ENCODE measurements around the gene RAF1.
"Not testable (repeated sequence)": the region's sequence is repeated elsewhere in the genome, so short reads cannot be mapped to it uniquely, and the experiment has no call there.

Gene RAF1

GRCh38 chr3:12643724-12644123 lies 20.2 kb downstream of the RAF1 start:
- FAIRE-seq, result no peak
- DNase-seq (ENCODE audit: insufficient read length, low spot score), result no peak

- DNase-seq (ENCODE audit: insufficient read length, low spot score), result no peak
- FAIRE-seq, result no peak
Observed at GRCh38 chr3:12643010-12643380, 20.9 kb downstream of the RAF1 start.

- not testable (repeated sequence) for FAIRE-seq; DNase-seq (ENCODE audit: insufficient read length, low spot score)
Observed at GRCh38 chr3:12640853-12641252, 23.1 kb downstream of the RAF1 start.

- FAIRE-seq, result no peak
- DNase-seq (ENCODE audit: insufficient read length, low spot score), result no peak
Observed at GRCh38 chr3:12638105-12638504, 25.8 kb downstream of the RAF1 start.

- DNase-seq (ENCODE audit: insufficient read length, low spot score), result no peak
Observed at GRCh38 chr3:12633108-12633507, 30.8 kb downstream of the RAF1 start.

GRCh38 chr3:12632523-12632922 lies 31.4 kb downstream of the RAF1 start:
- no peak for DNase-seq (ENCODE audit: insufficient read length, low spot score)
- FAIRE-seq, result no peak

More at GRCh38 chr3:12633108-12633507, 30.8 kb downstream of the RAF1 start:
- no peak for FAIRE-seq

- FAIRE-seq, result not testable (repeated sequence)
Observed at GRCh38 chr3:12630843-12631242, 33.1 kb downstream of the RAF1 start.

GRCh38 chr3:12630292-12630691 lies 33.6 kb downstream of the RAF1 start:
- FAIRE-seq (no peak), DNase-seq (ENCODE audit: insufficient read length, low spot score) (no peak)

More at GRCh38 chr3:12630843-12631242, 33.1 kb downstream of the RAF1 start:
- DNase-seq (ENCODE audit: insufficient read length, low spot score), result not testable (repeated sequence)

GRCh38 chr3:12629560-12629959 lies 34.4 kb downstream of the RAF1 start:
- DNase-seq (ENCODE audit: insufficient read length, low spot score) (no peak), FAIRE-seq (no peak)

- FAIRE-seq (no peak), DNase-seq (ENCODE audit: insufficient read length, low spot score) (no peak)
Observed at GRCh38 chr3:12628813-12629212, 35.1 kb downstream of the RAF1 start.

GRCh38 chr3:12627370-12627769 lies 36.5 kb downstream of the RAF1 start:
- no peak for FAIRE-seq
- DNase-seq (ENCODE audit: insufficient read length, low spot score), result no peak

GRCh38 chr3:12624964-12625363 lies 39.0 kb downstream of the RAF1 start:
- not testable (repeated sequence) for FAIRE-seq; DNase-seq (ENCODE audit: insufficient read length, low spot score)

- FAIRE-seq, result no peak
- DNase-seq (ENCODE audit: insufficient read length, low spot score), result no peak
Observed at GRCh38 chr3:12624056-12624455, 39.9 kb downstream of the RAF1 start.

- DNase-seq (ENCODE audit: insufficient read length, low spot score) (no peak), FAIRE-seq (no peak)
Observed at GRCh38 chr3:12622335-12622734, 41.6 kb downstream of the RAF1 start.

GRCh38 chr3:12620729-12621128 lies 43.2 kb downstream of the RAF1 start:
- FAIRE-seq (no peak), DNase-seq (ENCODE audit: insufficient read length, low spot score) (no peak)

GRCh38 chr3:12620305-12620704 lies 43.6 kb downstream of the RAF1 start:
- no peak for FAIRE-seq
- no peak for DNase-seq (ENCODE audit: insufficient read length, low spot score)

- no peak for FAIRE-seq
- no peak for DNase-seq (ENCODE audit: insufficient read length, low spot score)
Observed at GRCh38 chr3:12618426-12618825, 45.5 kb downstream of the RAF1 start.

GRCh38 chr3:12615266-12615665 lies 48.7 kb downstream of the RAF1 start:
- no peak for DNase-seq (ENCODE audit: insufficient read length, low spot score)
- no peak for FAIRE-seq

- DNase-seq (ENCODE audit: insufficient read length, low spot score) (no peak), FAIRE-seq (no peak)
Observed at GRCh38 chr3:12613250-12613649, 50.7 kb downstream of the RAF1 start.

- FAIRE-seq, result no peak
- DNase-seq (ENCODE audit: insufficient read length, low spot score), result no peak
Observed at GRCh38 chr3:12612514-12613226, 51.2 kb downstream of the RAF1 start.

- FAIRE-seq (no peak), DNase-seq (ENCODE audit: insufficient read length, low spot score) (no peak)
Observed at GRCh38 chr3:12611117-12611516, 52.8 kb downstream of the RAF1 start.

- DNase-seq (ENCODE audit: insufficient read length, low spot score), result no peak
- no peak for FAIRE-seq
Observed at GRCh38 chr3:12608376-12608775, 55.5 kb downstream of the RAF1 start.

GRCh38 chr3:12603969-12604368 lies 59.9 kb downstream of the RAF1 start:
- no peak for DNase-seq (ENCODE audit: insufficient read length, low spot score)
- FAIRE-seq, result no peak

Measured in HTR-8/SVneo (cell line).